HPDE6-E6E7 (cell line): ENCODE results near the gene GAD1.

ENCODE experiments used
- DNase-seq: peaks from one replicate; pipeline ENCODE4 v3.0.0; 2011; ENCODE audit warnings: missing footprints; ENCODE audit errors: extremely low spot score

Gene GAD1

DNA sequence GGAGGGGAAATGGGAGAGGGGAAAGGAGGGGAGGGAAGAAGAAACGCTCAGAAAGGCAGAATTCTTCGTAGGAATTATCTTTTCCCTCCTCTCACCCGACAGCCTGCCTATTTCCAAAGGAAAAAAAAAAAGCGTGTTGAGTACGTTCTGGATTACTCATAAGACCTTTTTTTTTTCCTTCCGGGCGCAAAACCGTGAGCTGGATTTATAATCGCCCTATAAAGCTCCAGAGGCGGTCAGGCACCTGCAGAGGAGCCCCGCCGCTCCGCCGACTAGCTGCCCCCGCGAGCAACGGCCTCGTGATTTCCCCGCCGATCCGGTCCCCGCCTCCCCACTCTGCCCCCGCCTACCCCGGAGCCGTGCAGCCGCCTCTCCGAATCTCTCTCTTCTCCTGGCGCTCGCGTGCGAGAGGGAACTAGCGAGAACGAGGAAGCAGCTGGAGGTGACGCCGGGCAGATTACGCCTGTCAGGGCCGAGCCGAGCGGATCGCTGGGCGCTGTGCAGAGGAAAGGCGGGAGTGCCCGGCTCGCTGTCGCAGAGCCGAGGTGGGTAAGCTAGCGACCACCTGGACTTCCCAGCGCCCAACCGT lies at the start of gene GAD1:
TSS of gene GAD1 (plus strand) at position 384 of the 589 bp plus-strand sequence. CDS start 1,705 bp downstream, outside the sequence.
- peak; percentile 72 for DNase-seq

DNA sequence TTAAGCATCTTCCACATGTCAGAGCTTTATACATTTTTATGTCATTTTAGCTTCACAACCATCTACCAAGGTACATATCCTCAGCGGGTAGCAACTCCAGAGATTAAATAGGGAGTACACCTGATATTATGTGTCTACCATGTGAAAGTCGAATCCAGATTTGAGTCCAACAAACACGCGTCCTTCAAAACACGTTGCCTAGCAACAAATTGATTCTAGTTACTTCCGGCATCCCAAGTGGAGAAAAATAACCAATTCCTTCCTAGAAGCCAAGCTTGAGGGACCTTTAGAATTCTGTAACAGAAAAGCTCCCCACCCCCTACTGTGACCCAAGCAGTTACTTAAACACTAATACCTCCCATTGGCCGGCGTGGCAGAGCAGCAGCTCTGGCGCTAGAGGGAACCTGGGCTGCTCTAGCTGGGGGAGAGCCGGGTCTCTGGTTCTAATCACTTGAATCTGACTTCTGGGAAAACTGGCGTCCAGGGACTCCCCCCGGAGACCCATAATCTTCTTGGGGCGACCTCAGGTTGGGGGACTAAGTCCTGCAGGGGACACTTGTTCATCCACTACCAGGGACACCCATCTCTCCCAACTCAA lies 46.6 kb upstream of the GAD1 start, which contains the start of gene ERICH2:
TSS of gene ERICH2 (plus strand) at position 371 of the 598 bp plus-strand sequence. CDS start 304 bp downstream, outside the sequence.
- DNase-seq = peak; percentile 50

DNA sequence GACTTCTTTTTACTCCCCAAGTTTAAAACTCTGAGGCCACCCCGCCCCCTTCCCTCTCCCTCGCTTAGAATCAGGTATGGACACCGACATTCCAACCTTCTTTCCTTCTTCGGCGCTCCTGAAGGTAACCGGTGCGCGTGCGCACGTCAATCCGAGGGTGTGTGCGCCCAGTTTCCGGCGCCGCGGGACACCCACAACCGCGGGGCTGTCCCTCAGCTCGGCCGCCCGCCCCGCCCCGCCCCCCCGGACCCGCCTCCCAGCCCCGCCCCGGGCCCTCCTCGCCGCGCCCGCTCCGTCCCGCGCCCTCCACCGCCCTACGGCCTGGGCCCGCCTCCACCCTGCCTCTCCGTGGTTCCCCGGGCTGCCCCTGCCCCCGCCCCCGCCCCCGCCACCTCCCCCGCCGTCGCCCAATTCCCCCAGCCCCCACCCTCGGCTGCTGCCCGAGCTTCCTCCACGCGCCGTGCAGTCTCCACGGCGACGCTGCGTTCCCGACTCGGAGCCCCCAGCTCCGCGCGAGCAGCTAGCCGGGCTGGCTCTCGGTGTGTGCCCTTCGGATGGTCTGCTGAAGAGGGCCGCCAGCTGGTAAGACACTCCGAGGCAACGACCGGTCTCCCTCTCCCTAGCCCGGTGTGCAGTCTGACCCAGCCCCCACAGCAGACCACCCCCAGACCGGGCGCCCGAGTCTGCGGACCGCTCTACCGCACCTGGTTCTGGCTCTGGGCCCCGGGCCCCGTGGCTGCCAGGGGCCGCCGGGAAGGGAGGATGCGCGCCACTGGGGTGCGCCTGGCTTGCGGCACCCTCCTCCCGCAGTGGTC lies 45.9 kb upstream of the GAD1 start:
- DNase-seq = peak; percentile 79

DNA sequence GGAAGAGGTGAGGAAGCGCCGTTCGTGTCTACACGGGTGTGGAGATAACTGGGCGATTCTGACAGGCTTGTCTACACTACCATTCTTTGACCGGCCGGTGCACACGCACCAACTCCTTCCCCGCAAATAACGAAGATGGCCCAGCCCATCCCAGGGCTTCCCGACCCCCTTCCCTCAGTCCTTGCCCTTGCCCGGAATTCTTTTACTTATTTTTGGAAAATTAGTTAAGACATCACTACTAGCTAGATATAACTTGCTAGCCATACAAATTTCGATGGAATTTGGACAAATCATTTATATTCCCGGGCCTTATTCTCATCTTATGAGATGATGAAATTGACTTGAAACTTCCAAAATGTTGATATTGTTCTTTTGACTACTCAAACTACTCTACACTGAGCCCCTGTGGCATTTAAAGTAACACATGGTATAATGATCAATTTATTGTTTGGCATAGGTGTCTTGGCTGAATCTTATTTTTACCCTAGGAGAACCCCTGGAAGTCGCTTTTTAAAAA lies 45.2 kb upstream of the GAD1 start:
- peak; percentile 12 for DNase-seq

DNA sequence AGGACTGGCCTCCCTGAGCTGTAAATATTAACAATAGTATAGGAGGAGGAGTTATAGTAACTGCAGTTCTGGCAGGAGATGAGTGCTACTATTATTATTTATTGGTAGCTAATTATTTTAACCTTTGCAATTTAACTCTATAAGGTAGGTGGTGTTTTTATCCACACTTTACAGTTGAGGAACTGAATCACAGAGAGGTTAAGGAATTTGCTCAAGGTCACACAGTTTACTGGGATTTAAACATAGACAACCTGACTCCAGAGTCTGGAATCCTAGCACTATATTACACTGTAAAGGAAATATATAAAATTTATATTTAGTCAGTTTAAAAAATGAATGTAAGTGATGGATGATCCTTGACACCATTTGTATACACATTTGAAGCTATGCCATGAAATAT lies 44.4 kb upstream of the GAD1 start:
- DNase-seq = no peak

DNA sequence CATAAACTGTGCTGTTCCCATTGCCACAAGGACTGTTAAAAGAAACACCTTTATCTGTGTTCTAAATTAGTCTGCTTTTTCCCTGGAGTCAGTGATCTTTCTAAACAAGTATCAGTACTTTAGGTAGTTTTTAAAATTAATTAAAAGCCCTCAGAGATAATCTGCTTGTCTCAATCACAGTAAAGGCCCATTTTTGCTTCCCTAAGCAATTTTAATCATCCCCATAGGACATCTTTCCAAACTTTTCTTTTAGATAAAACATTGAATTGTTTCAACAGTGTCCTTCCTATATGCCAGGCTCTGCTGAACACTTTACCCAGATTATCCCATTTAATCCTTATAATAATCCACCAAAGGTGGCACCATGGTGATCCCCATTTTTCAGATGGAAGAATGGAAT lies 42.6 kb upstream of the GAD1 start:
- DNase-seq = no peak

DNA sequence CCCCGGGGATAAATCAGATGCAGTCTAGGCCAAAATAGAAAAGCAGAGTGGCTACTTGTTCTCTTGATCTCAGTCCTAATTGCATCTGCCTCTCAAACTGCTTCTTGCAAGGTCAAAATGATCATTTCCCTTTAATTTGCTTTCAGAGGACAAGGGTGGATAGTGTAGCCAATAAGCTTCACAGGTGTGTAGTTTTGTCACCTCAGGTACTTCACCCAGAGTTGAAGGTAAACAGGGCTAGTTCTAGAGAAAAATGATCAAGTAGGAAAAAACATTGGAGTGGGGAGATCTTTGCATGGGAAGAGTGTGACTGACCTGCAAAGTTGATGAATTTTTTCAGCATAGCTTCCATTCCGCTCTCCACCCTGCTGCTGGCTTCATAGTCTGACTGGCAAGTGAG lies 37.8 kb upstream of the GAD1 start:
- no peak for DNase-seq

DNA sequence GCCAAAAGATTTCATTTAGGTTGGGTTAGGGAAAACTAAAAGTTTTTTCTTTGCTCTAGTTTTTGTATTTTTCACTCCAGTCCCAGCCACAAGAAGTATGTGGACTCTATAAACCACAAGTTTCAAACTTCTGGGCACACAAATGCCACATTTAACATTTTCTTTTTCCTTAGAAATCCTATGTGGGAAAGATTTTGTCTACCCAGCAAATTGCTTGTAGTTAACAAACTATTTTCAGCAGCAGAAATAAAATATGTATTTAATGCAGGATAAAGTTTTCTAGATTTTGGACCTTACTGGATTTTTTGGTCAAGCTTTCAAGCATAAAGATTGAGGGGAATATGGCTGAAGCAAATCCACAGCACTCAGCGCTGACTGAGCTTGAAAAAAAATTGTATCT lies 37.4 kb upstream of the GAD1 start:
- DNase-seq = no peak

DNA sequence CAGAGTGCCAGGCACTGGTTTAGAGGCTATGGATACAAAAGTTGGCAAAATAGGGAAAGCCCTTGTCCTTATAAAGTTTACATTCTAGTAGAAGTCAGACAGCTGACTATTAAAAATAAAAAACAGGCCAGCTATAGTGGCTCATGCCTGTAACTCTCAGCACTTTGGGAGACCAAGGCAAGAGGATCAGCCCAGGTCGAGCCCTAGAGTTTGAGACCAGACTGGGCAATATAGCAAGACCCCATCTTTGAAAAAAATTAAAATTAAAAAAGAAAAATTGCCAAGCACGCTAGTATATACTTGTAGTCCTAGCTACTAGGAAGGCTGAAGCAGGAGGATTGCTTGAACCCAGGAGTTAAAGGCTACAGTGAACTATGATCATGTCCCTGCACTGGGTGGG lies 34.0 kb upstream of the GAD1 start:
- no peak for DNase-seq

DNA sequence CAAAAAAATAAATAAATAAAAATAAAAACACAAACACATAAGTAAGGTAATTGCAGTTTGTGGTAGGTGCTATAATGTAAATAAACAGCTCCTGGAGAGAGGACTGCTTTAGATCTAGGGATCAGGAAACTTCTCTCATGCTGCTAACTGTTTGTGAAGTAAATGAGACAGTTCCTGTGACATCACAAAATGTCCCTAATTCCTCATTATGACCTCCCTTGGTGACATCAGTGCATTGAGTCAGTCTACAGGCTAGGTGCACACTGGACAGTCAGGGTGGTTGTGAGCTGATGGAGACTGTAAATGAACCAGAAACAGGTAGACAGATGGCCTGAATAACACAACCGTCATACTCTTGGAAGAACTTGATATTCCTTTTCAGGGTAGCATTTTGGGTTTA lies 33.1 kb upstream of the GAD1 start:
- DNase-seq = no peak

DNA sequence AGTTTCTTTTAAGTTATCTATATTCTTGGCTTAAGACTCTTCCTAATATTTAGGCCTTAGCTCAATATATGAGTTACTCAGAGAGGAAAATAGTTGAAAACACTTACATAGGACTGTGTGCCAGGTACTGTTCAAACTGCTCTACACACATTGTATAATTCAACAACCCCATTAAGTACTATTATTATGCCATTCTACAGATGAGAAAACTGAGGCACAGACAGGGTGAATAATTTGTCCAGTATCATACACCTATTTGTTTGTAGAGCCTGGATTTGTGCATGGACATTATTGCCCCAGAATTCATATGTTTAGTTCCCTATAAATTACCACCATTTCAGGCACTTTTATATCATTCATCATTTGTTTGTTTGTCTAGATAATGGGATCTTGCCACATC lies 17.7 kb upstream of the GAD1 start:
- DNase-seq = no peak

DNA sequence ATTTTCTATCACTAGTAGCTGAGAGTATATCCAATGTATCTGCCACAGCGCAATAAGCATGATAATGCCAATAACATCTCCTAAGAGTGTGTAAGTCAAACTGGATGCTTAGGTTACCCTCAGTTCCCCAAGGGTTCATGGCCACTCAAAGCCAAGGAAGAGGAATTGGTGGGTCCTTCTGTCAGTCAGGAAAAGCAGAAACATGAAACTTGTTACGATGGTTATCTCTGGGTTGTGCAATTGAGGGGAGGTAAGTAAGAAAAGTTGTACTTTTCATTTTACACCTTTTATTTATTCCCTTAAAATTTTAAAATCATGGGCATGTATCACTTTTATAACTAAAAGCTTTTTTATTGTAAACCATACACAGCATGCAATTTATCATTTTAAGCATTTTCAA lies 10.1 kb upstream of the GAD1 start:
- DNase-seq = no peak

DNA sequence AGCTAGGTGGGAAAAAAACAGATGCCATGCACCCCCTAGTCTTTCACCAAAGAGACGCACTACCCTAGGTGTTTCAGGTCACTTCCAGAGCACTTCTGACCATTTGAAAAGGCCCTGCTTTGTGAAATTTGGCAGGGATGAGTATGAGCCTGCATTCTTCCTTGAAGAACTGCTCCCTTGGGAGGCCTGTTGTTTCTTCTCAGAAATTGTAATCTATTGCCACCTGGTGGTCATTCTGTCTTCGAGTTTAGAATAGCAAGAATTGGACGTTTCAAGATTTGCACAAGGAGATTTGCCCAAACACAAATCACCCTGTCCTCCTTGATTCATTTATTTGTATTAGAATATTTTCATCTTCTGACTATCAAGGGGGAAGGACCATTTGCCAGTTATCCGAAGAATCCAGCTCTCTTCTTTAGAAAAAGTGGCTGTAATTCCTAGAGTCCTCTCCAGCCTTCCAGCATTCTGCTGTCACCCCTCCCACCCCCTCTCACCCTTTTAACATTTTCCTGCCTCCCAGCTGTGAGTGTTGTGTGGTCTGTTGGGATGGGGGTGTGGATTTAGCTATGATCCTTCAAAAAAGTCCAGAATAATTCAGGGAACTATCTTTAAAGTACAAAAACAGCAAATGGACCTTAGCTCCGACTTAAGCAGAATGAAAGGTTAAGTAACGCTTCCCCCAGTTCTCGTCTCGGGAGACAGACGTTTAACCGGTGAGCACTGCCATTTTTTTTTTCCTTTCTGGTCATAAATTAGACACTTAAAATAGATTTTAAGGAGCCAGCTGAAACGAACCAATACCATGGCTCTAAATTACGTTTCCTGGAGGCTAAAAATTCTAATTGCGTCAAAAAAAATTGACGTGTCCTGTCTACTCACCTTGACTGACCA lies 3.7 kb upstream of the GAD1 start:
- peak; percentile 44 for DNase-seq

DNA sequence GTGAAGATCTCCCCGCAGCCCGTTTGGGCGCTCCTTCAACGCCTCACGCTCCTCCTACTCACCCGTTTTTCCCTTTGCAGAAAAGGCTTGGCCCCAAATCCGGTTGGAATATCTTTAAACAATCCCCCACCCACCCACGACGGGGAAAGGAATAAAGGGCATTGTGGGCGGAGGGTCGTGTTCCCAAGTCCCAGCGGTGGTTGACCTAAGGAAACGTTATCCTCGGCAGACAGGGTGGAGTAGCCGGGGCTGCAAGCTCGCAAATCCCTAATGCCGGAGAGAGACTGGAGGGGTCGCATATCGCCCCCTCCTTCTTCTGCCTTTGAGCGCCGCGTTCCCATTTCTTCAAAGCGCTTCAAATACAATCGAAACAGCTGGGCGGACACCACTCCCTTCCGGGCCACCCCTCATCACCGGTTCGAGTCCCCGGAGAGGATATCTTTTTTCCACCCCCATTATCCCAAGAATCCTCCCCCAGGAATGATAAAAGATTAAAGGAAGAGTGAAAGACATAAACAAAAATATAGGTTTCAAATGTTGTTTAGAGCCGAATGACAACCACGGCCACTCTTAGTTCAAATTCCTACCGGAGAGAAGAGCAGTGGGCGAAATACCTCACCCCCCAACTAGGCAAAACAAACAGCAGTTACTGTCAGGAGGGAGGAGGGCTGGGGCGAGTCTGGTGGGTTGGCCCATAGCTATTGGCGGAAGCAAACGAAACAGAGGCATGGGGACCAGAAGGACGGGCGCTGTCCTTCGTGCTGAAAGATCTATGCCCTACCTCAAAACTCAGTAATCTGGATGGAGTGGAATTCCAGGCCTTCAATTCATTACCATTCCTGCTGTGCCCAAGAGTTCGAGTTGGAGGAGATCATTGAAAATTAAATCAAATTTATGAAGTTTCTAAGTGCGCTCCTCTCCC lies 2.8 kb upstream of the GAD1 start:
- no peak for DNase-seq

DNA sequence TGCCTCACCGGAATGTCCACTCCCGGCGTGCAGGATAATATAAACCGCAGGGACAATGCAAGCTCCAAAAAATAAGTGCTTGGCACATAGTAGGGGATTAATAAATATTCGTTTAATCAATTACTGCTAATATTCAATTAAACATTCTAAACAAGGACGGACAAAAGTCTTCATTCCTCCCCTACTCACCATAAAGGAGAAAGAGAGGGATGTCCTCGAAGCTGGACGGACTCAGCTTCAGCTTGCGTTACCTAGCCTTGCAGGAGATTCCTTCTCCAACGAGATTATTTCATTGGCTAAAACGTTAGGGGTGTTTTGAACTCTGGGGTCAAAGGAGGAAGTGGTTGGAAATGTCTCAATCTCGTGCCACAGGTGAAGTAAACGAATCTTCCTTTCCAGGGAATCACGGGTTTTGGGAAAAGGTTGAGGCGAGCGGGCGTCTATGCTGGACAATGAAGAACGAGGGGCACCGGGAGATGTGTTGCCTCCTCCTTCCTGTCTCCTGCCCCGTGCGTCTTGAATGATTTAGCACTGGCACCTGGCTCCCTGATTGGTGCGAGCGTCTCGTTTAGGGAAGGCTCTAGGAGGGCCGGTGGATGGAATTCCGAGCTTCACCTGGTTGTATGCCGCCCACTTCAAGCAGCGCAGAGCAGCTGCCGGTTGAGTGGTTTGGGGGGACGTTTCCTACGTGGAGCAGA lies 2.0 kb upstream of the GAD1 start:
- no peak for DNase-seq

DNA sequence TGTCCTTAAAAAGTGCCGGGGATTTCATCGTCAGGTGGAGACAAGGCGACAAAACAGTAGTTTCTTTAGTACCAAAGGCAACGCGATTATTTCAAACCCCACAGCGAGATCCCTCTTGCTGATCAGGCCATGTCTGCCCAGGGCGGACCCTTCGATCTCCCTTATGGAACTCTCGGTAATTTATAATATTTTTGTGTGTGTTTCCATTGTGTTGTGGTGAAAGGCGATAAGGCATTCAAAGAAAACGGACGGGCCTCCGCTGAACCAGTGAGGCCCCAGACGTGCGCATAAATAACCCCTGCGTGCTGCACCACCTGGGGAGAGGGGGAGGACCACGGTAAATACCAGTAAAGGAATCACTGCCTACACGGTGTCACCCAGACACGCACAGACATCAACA lies 1.4 kb upstream of the GAD1 start:
- DNase-seq = no peak

DNA sequence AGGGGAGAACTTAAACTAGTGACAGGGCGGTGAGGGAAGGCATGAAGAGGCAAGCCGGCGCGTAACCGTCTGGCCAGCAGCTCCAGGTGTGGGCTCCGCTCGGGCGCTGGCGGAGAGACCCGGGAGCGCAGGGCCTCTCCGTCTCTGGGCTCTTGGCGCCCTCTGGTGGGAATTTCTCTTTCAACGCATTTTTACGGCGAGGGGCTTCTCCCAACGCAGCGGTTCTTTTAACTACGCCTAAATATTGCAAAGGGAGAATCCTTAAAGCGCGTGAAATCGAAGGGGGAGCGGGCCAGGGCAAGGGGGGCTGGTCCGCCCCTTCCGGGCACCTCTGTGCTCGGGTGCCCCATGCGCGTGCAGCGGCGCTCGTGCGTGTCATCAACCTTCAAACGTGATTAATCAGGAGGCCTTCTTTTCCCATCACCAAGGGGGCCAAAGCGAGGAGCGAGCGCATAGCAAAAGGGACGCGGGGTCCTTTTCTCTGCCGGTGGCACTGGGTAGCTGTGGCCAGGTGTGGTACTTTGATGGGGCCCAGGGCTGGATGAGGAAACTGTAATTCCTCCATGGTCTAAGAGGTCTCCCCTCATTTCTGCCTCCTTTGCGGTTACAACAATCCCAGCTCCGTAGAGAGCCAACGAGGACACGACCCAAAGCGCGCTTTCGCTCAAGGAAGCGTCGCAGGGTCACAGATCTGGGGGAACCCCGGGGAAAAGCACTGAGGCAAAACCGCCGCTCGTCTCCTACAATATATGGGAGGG lies 762 bp upstream of the GAD1 start:
- DNase-seq = peak; percentile 75

DNA sequence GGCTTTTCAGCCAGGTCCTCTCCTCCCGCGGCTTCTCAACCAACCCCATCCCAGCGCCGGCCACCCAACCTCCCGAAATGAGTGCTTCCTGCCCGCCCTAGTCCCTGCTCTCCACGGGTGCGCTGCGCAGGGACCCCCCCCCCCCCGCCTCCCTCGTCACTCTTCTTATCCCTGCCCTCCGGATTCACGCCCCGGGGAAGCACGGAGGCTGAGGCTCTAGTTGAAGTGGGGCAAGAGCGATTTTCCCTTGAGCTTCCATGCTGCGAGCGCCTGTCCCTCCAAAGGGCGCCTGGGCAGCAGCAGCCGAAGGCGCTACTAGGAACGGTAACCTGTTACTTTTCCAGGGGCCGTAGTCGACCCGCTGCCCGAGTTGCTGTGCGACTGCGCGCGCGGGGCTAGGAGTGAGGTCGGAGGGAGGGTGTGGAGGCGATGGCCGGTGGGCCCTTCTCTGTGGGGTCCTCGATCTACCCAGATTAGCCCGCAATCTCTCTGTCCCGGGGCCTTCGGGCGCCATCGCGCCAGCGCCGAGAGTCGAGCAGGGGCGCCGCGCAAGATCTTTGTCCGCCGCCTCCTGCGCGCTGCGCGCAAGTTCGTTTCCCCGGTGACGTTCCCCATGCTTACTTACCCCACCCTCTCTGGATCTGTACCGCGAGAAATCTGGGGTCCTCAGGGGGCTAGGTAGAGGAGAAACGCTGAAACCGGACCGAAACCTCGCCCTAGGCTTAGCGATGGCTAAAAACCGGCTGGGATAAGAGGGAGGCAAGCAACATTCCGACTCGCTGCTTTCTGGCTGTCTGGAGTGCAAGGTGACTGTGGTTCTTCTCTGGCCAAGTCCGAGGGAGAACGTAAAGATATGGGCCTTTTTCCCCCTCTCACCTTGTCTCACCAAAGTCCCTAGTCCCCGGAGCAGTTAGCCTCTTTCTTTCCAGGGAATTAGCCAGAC lies 677 bp downstream of the GAD1 start:
- no peak for DNase-seq
